Mucosa of descending colon (tissue), 3 donors: ENCODE results near the gene C10orf67. TPM values are rescaled to one million over a fixed set of nuclear protein-coding genes. Genes with fewer than 3 reads are reported as not detected.

Experiments used
- ATAC-seq: fragments of 200-7000 bp; cut with Tn5 transposase; one replicate; pipeline ENCODE4 v1.9.1; 2020; ENCODE audit warnings: mild to moderate bottlenecking, moderate library complexity
- DNase-seq, 3 donors: peaks; one replicate each; pipeline ENCODE4 v3.0.0-alpha.2; 2020
- H3K36me3 ChIP-seq: fragments of 200-600 bp; one replicate; pipeline ENCODE4 v1.8.0; 2021; ENCODE audit warnings: low read depth, mild to moderate bottlenecking
- H3K4me1 ChIP-seq: fragments of 200-600 bp; one replicate; pipeline ENCODE4 v1.8.0; 2021; ENCODE audit warnings: low read depth, mild to moderate bottlenecking
- H3K4me3 ChIP-seq: fragments of 200-600 bp; one replicate; pipeline ENCODE4 v1.8.0; 2021; ENCODE audit warnings: mild to moderate bottlenecking
- H3K9me3 ChIP-seq: fragments of 200-600 bp; one replicate; pipeline ENCODE4 v1.8.0; 2021; ENCODE audit warnings: mild to moderate bottlenecking
- CTCF ChIP-seq: fragments of 200-600 bp; IDR thresholded peaks from one replicate; pipeline ENCODE4 v1.8.0; 2022; ENCODE audit warnings: antibody characterized with exemption, mild to moderate bottlenecking
- intact Hi-C, 2 donors: fragments of 100-400 bp; cut with DNase I in 1 of 2; cut with micrococcal nuclease in 1 of 2; formaldehyde crosslinking; loops; one replicate each; pipeline versions ENCODE4 v1.11.0 to v1.11.1; 2022; cut with DNase I, micrococcal nuclease
- total RNA-seq, 3 donors: library from RNA; stranded (reverse); fragmentation: NEBNext Ultra II Directional in 2 of 3; extraction: Animal tissue kit (Norgen Biotek cat#: 25700) in 2 of 3; gene quantifications; one replicate each; pipeline versions ENCODE4 v1.2.1 to v1.2.4, GENCODE V29; 2021 to 2023
- donor health status: DM: no; HTN: no; CAD: no; lungs with moderate emphysema.
- donor health status: DM: no; HTN: no; CAD: no.
- donor health status: DM: no; HTN: yes; CAD: no.

C10orf67 gene
- total RNA-seq, 3 donors from 2014 or later, result not detected

- DNase-seq (no peak), ATAC-seq (no peak)
- TF ChIP-seq CTCF, result no peak
- no peaks in the 10 kb centered on the region for H3K9me3 ChIP-seq
- no peaks in the 10 kb centered on the region for H3K36me3 ChIP-seq
- no peak overlapping the region for H3K4me3 ChIP-seq
- no peaks in the 10 kb centered on the region for H3K4me1 ChIP-seq
- intact Hi-C loops, result no loop called here
Observed at GRCh38 chr10:23199768-23200511, 144.7 kb downstream of the C10orf67 start.

GRCh38 chr10:23198940-23199767 is 145.4 kb downstream of the C10orf67 start:
- no peak overlapping the region for H3K4me3 ChIP-seq
- no peaks in the 10 kb centered on the region for H3K9me3 ChIP-seq
- ATAC-seq (no peak), DNase-seq (no peak)
- no peaks in the 10 kb centered on the region for H3K4me1 ChIP-seq
- TF ChIP-seq CTCF, result no peak
- no peaks in the 10 kb centered on the region for H3K36me3 ChIP-seq
- intact Hi-C loops, result no loop called here

- no peaks in the 10 kb centered on the region for H3K4me1 ChIP-seq
- intact Hi-C loops, result no loop called here
- no peak overlapping the region for H3K4me3 ChIP-seq
- no peak for ATAC-seq
- no peak for TF ChIP-seq CTCF
- H3K9me3 ChIP-seq, result no peaks in the 10 kb centered on the region
- no peak for DNase-seq
- H3K36me3 ChIP-seq, result no peaks in the 10 kb centered on the region
Observed at GRCh38 chr10:23198610-23198939, 146.0 kb downstream of the C10orf67 start.

- no peak overlapping the region for H3K4me3 ChIP-seq
- DNase-seq (no peak), ATAC-seq (no peak)
- intact Hi-C loops, result no loop called here
- H3K36me3 ChIP-seq, result no peaks in the 10 kb centered on the region
- H3K4me1 ChIP-seq, result peaks cover 2% of the 10 kb centered on the region
- no peak for TF ChIP-seq CTCF
- H3K9me3 ChIP-seq, result no peaks in the 10 kb centered on the region
Observed at GRCh38 chr10:23197416-23197861, 147.2 kb downstream of the C10orf67 start.

- H3K36me3 ChIP-seq, result no peaks in the 10 kb centered on the region
- no peak overlapping the region for H3K4me3 ChIP-seq
- no peak for TF ChIP-seq CTCF
- DNase-seq, result no peak
- no peaks in the 10 kb centered on the region for H3K9me3 ChIP-seq
- ATAC-seq, result no peak
- H3K4me1 ChIP-seq, result peaks cover 5% of the 10 kb centered on the region
- intact Hi-C loops, result no loop called here
Observed at GRCh38 chr10:23196915-23197314, 147.7 kb downstream of the C10orf67 start.
